GM06990 (cell line): ENCODE measurements around the gene LAMTOR3.
"Not testable (repeated sequence)": the region's sequence is repeated elsewhere in the genome, so short reads cannot be mapped to it uniquely, and the experiment has no call there.

Experiments used
- DNase-seq: peaks from one replicate; pipeline ENCODE4 v3.0.0-alpha.2; 2011; ENCODE audit not compliant: insufficient read length; ENCODE audit errors: extremely low read depth
- H3K27me3 ChIP-seq: replicated peaks from 2 replicates; pipeline ENCODE4 v1.6.0; 2011; ENCODE audit warnings: low read length; ENCODE audit not compliant: control insufficient read depth, insufficient read depth
- H3K36me3 ChIP-seq: 2 replicates; pipeline ENCODE4 v1.5.1; 2011; ENCODE audit warnings: low read length; ENCODE audit not compliant: control insufficient read depth, insufficient read depth
- H3K4me3 ChIP-seq: replicated peaks from 2 replicates; pipeline ENCODE4 v1.5.1; 2011; ENCODE audit warnings: low read depth, mild to moderate bottlenecking, control low read depth, low read length
- CTCF ChIP-seq: IDR thresholded peaks from 2 replicates; pipeline ENCODE4 v1.5.1; 2011; ENCODE audit warnings: low read length, control low read depth, mild to moderate bottlenecking, inconsistent platforms; ENCODE audit not compliant: insufficient read depth, poor library complexity, severe bottlenecking

Gene LAMTOR3

GRCh38 chr4:99835942-99836341, 58.3 kb downstream of the LAMTOR3 start:
- TF ChIP-seq CTCF, result no peak
- DNase-seq, result no peak

GRCh38 chr4:99834569-99834968, 59.7 kb downstream of the LAMTOR3 start:
- no peaks in the 10 kb centered on the region for H3K27me3 ChIP-seq
- H3K36me3 ChIP-seq, result peaks cover 9% of the 10 kb centered on the region
- no peak for TF ChIP-seq CTCF
- no peak overlapping the region for H3K4me3 ChIP-seq
- DNase-seq, result no peak

More at GRCh38 chr4:99835942-99836341, 58.3 kb downstream of the LAMTOR3 start:
- no peaks in the 10 kb centered on the region for H3K27me3 ChIP-seq
- H3K36me3 ChIP-seq, result peaks cover 9% of the 10 kb centered on the region
- H3K4me3 ChIP-seq, result no peak overlapping the region

- DNase-seq, result no peak
- Histone ChIP-seq H3K36me3 (peaks cover 7% of the 10 kb centered on the region), H3K27me3 (no peaks in the 10 kb centered on the region), H3K4me3 (no peak overlapping the region)
- no peak for TF ChIP-seq CTCF
These were observed 60.5 kb downstream of the LAMTOR3 start for GRCh38 chr4:99833756-99834155.

- no peak for TF ChIP-seq CTCF
- no peak for DNase-seq
- Histone ChIP-seq H3K4me3 (no peak overlapping the region), H3K36me3 (peaks cover 7% of the 10 kb centered on the region), H3K27me3 (no peaks in the 10 kb centered on the region)
These were observed 61.5 kb downstream of the LAMTOR3 start for GRCh38 chr4:99832758-99833157.

- H3K4me3 ChIP-seq, result no peak overlapping the region
- peaks cover 7% of the 10 kb centered on the region for H3K36me3 ChIP-seq
- DNase-seq, result no peak
- no peak for TF ChIP-seq CTCF
- no peaks in the 10 kb centered on the region for H3K27me3 ChIP-seq
These were observed 61.9 kb downstream of the LAMTOR3 start for GRCh38 chr4:99832321-99832720.

GRCh38 chr4:99830051-99830450, 64.2 kb downstream of the LAMTOR3 start:
- not testable (repeated sequence) for H3K4me3 ChIP-seq, H3K27me3 ChIP-seq, DNase-seq, H3K36me3 ChIP-seq
